Activated naive CD4-positive, alpha-beta T cell treated with anti-CD3 and anti-CD28 coated beads, Interleukin-2, amount 10 ng/mL, durations not matched to agents 5 hours and 36 hours (primary cell): Measurements from ENCODE around the gene SPPL3. TPM values are rescaled to one million over a fixed set of nuclear protein-coding genes. Genes with fewer than 3 reads are reported as not detected.

Source experiments
- total RNA-seq, 2 experiments: library from RNA; stranded (reverse); gene quantifications; one replicate each; pipeline ENCODE4 v1.2.3, GENCODE V29; 2021

Gene SPPL3, protein sequence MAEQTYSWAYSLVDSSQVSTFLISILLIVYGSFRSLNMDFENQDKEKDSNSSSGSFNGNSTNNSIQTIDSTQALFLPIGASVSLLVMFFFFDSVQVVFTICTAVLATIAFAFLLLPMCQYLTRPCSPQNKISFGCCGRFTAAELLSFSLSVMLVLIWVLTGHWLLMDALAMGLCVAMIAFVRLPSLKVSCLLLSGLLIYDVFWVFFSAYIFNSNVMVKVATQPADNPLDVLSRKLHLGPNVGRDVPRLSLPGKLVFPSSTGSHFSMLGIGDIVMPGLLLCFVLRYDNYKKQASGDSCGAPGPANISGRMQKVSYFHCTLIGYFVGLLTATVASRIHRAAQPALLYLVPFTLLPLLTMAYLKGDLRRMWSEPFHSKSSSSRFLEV
- 10 to 100 TPM; 29.3 to 32.8 TPM for total RNA-seq

DNA sequence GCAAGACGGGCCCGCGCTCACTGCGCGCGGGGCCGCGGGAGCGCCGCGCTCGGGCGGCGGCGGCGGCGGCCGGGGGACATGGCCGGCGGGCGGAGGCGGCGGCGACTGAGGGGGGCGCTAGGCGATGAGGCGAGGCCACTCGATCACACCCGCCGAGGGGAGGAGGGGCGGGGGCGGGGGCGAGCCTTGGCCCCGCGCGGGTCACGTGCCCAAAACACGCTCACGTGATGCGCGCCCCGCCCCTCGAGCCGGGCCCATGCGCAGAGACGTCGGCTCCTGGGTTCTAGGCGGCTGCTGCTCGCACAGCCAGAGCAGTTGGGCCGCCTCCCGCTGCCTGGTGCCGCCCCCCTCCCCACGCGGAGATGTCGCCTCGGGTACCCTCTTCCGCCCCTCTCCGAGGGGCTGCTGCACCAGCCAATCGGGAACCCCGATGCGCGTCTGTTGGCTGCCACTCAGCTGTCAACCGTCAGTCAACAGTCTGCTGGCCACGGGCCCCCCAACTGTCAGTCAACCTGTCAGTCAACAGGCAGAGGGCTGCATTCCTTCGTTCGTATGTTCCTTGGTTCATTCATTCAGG, at the start of gene SPPL3:
SPPL3 (minus strand) TSS at position 162 of the 577 bp plus-strand sequence. CDS start 491 bp downstream, outside the sequence.

DNA sequence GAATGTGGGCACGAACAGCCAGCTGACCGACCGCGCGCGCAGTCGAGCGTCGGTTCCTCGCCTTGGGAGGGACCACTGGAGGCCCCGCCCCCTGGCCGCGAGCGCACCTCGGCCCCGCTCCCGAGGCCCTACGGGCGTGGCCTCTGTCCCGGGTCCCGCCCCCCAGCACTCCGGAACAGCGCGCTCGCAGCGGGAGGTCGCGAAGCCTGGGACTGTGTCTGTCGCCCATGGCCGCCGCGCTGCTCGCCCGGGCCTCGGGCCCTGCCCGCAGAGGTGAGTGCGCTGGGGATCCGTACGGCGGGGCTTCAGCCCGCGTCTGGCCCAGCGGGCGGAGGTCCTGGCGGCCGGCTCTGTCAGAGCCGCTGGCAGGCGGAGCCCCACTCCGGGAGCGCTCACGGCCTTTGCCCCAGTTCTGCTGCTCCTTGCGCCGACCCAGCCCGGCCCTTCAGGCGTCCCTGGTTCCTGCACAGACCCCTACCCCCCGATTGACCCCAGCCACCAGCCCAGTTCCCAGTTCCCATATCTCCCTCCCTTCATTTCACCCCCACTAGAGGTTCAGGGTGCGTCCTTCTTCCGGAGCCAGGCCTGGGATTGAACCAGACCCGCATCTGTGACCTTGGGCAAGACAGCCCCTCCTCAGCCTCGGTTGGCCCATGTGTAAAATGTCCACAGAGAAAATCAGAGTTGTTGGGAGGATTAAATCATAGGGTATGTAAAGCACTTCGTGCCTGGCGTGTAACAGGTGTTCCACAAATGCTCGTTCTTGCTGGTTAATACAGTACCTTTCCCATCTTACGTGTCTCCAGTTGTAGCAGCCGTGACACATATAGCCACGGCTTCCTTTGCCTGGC, 178.3 kb downstream of the SPPL3 start, which contains the start of gene ACADS:
ACADS (plus strand) TSS at position 168 of the 851 bp plus-strand sequence; CDS start at position 228, 60 bp downstream.

Other genes with a start within 250 kb of the SPPL3 start
- 10 to 100 TPM; 70.2 to 70.6 TPM for gene MLEC, start 217.2 kb downstream of the SPPL3 start, total RNA-seq
- gene UNC119B, start 193.9 kb downstream of the SPPL3 start, total RNA-seq, result 10 to 100 TPM; 21.1 to 22.0 TPM
- 10 to 100 TPM; 14.8 to 16.6 TPM for gene ACADS, start 178.5 kb downstream of the SPPL3 start, total RNA-seq
- gene HNF1A, start 74.2 kb upstream of the SPPL3 start, total RNA-seq, result not detected
- 10 to 100 TPM; 15.2 to 16.7 TPM for gene C12orf43, start 112.1 kb upstream of the SPPL3 start, total RNA-seq
- gene OASL, start 134.9 kb upstream of the SPPL3 start, total RNA-seq, result 1 to 10 TPM; 7.3 to 7.7 TPM
- gene P2RX7, start 228.5 kb upstream of the SPPL3 start, total RNA-seq, result 10 to 100 TPM; 50.0 to 52.1 TPM